Measurements from ENCODE around the gene KPNA6. TPM values are rescaled to one million over a fixed set of nuclear protein-coding genes. Genes with fewer than 3 reads are reported as not detected.

KPNA6 gene
- total and polyA plus RNA-seq, 2 of the 4 experiments (the other 2 are of a cell fraction) = 27.0 to 50.7 TPM

- Histone ChIP-seq H3K4me2 (ENCODE audit: low read depth, low read length) (peak overlapping the region; percentile 90), H3K4ac (ENCODE audit: low read depth, low read length) (peak overlapping the region; percentile 92), H3K79me1 (ENCODE audit: low read depth in 1 of 2, low read length in 2 of 2) (peaks cover 13 to 51% of the 10 kb centered on the region in 2 experiments; a peak in 3 of 4 replicates), H3K36me3 (ENCODE audit: control insufficient read depth, insufficient read depth, low read length) (peaks cover 28% of the 10 kb centered on the region), H3K4me1 (ENCODE audit: control insufficient read depth, insufficient read depth, low read length) (peaks cover 22% of the 10 kb centered on the region), H4K20me1 (ENCODE audit: insufficient read depth, low read length) (peaks cover 22% of the 10 kb centered on the region), H2BK120ac (ENCODE audit: low read depth, low read length) (peak overlapping the region; percentile 86), H2BK15ac (ENCODE audit: low read depth, low read length) (peak overlapping the region; percentile 63; the same call in 1 of the 3 replicates), H4K8ac (ENCODE audit: low read depth in 2 of 2, low read length in 2 of 2) (peak overlapping the region; percentile 91 to 95), H2AFZ (replicated peaks; ENCODE audit: low read length, poor library complexity) (peak overlapping the region; percentile 98), H3K18ac (ENCODE audit: low read depth, low read length) (peak overlapping the region; percentile 79), H4K5ac (ENCODE audit: low read depth, low read length) (peak overlapping the region; percentile 72), H2BK20ac (ENCODE audit: low read depth, low read length) (no peak overlapping the region; the same call in 1 of the 2 replicates), H2BK5ac (ENCODE audit: low read depth, low read length, poor library complexity, severe bottlenecking) (peak overlapping the region; percentile 90), H3K9me3 (ENCODE audit: control insufficient read depth, insufficient read depth, low read length) (no peaks in the 10 kb centered on the region), H2AK9ac (replicated peaks; ENCODE audit: low read depth, low read length, poor library complexity) (peak overlapping the region; percentile 98), H4K91ac (ENCODE audit: insufficient read depth, low read depth, low read length) (peak overlapping the region; percentile 95), H3K14ac (replicated peaks; ENCODE audit: low read depth, low read length) (peak overlapping the region; percentile 96), H3K56ac (ENCODE audit: extremely low read depth, insufficient read depth, low read length) (peak overlapping the region; percentile 97), H3K23ac (ENCODE audit: low read depth, low read length) (peak overlapping the region; percentile 93), H3K9ac (ENCODE audit: low read depth, low read length) (peak overlapping the region; percentile 97), H3K4me3 (ENCODE audit: insufficient read depth, low read depth, low read length) (peak overlapping the region; percentile 49), H3K27ac (ENCODE audit: insufficient read depth, low read length) (peak overlapping the region; percentile 90), H2AK5ac (ENCODE audit: low read depth, low read length) (peak overlapping the region; percentile 81), H3K27me3 (ENCODE audit: control insufficient read depth, insufficient read depth, low read length) (no peaks in the 10 kb centered on the region), H3K9me1 (ENCODE audit: insufficient read depth, low read length) (peaks cover 12% of the 10 kb centered on the region; the same call in 1 of the 2 replicates)
- CTCF ChIA-PET = no interaction called here
- ATAC-seq (ENCODE audit: low read depth) = peak; percentile 31
- TSS peak; percentile 7 for BruUV-seq (replicated peaks)
- in situ Hi-C loops (cut with MboI; ENCODE audit: low sequenced_read_pairs) = no loop called here
- DNase-seq = peak; percentile 59
- POLR2A ChIA-PET (ENCODE audit: unreplicated experiment) = interaction anchor here (0.5 to 0.7 kb wide), 3 partner anchors 11 to 66 kb away, joined by 3 to 30 read pairs (median 3); no protein-coding TSS in a partner anchor
- WGBS, 2 experiments (ENCODE audit: extremely low coverage in 2 of 2, insufficient read length in 1 of 2) = 0% methylated on average over 9 of the region's 36 CpGs; no CpG with 5 or more reads in 1 of the 2 experiments
- dilution Hi-C loops (cut with HindIII; ENCODE audit: low sequenced_read_pairs, unreplicated experiment) = no loop called here
- TF ChIP-seq CEBPB (IDR thresholded peaks at IDR 0.05; ENCODE audit: low read depth, low read length) = 0 out of 2 replicates have a peak, but pooled peaks have one; percentile 33
- TF ChIP-seq MXI1 (IDR thresholded peaks at IDR 0.05; ENCODE audit: borderline replicate concordance, low read depth, low read length) = 0 out of 2 replicates have a peak, but pooled peaks have one; percentile 27
- peak; percentile 9; the same call in 1 of the 2 replicates for TF ChIP-seq NFE2L2 (IDR thresholded peaks at IDR 0.05; ENCODE audit: low read depth, low read length)
- no peak for TF ChIP-seq CTCF (conservative IDR thresholded peaks at IDR 0.05; ENCODE audit: low read depth, low read length)
- intact Hi-C loops (cut with micrococcal nuclease) = loop anchor here (2.0 kb wide), 2 partner anchors 72 to 108 kb away; partner anchors contain the start of genes KPNA6 and TMEM39B
These were observed 72.6 kb downstream of the KPNA6 start for GRCh38 chr1:32180186-32181060.

Data from IMR-90 (cell line).